HEK293 (cell line): ENCODE data around the gene UPK1A.

Experiments used
- HIC1 ChIP-seq: fragments of 450-650 bp; formaldehyde crosslinking; IDR thresholded peaks from 2 replicates; pipeline ENCODE4 v1.5.1; 2016; ENCODE audit warnings: missing biosample characterization, missing genetic modification characterization
- KLF8 ChIP-seq: fragments of 450-650 bp; formaldehyde crosslinking; IDR thresholded peaks from 2 replicates; pipeline ENCODE4 v1.5.1; 2016; ENCODE audit warnings: missing biosample characterization, missing genetic modification characterization
- MYNN ChIP-seq: fragments of 450-650 bp; formaldehyde crosslinking; IDR thresholded peaks from 2 replicates; pipeline ENCODE4 v1.5.1; 2016; ENCODE audit warnings: missing biosample characterization, missing genetic modification characterization, borderline replicate concordance
- OSR2 ChIP-seq: fragments of 450-650 bp; formaldehyde crosslinking; IDR thresholded peaks from 2 replicates; pipeline ENCODE4 v1.5.1; 2016; ENCODE audit warnings: missing biosample characterization, missing genetic modification characterization
- PBX3 ChIP-seq: sonication (generic); formaldehyde crosslinking; IDR thresholded peaks from 2 replicates; pipeline ENCODE4 v1.8.1; 2022; ENCODE audit warnings: mild to moderate bottlenecking, moderate library complexity, missing genetic modification reagents
- PRDM10 ChIP-seq: fragments of 450-650 bp; formaldehyde crosslinking; IDR thresholded peaks from 2 replicates; pipeline ENCODE4 v1.5.1; 2016; ENCODE audit warnings: missing biosample characterization, missing genetic modification characterization
- RBAK ChIP-seq: fragments of 450-650 bp; formaldehyde crosslinking; IDR thresholded peaks from 2 replicates; pipeline ENCODE4 v1.5.1; 2016; ENCODE audit warnings: missing biosample characterization, missing genetic modification characterization
- SP7 ChIP-seq: fragments of 450-650 bp; formaldehyde crosslinking; IDR thresholded peaks from 2 replicates; pipeline ENCODE4 v1.5.1; 2016; ENCODE audit warnings: missing biosample characterization, missing genetic modification characterization
- ZEB2 ChIP-seq: fragments of 450-650 bp; formaldehyde crosslinking; IDR thresholded peaks from 2 replicates; pipeline ENCODE4 v1.5.1; 2016; ENCODE audit warnings: missing biosample characterization, missing genetic modification characterization
- ZNF10 ChIP-seq: fragments of 450-650 bp; formaldehyde crosslinking; IDR thresholded peaks from 2 replicates; pipeline ENCODE4 v1.5.1; 2017; ENCODE audit warnings: missing biosample characterization, missing genetic modification characterization
- ZNF16 ChIP-seq: fragments of 450-650 bp; formaldehyde crosslinking; IDR thresholded peaks from 2 replicates; pipeline ENCODE4 v1.5.1; 2016; ENCODE audit warnings: low read depth, missing biosample characterization, missing genetic modification characterization
- ZNF174 ChIP-seq: fragments of 450-650 bp; formaldehyde crosslinking; IDR thresholded peaks from 2 replicates; pipeline ENCODE4 v1.5.0; 2017; ENCODE audit warnings: missing biosample characterization, mild to moderate bottlenecking, missing genetic modification characterization
- ZNF266 ChIP-seq: fragments of 450-650 bp; formaldehyde crosslinking; IDR thresholded peaks from 2 replicates; pipeline ENCODE4 v1.5.1; 2016; ENCODE audit warnings: missing biosample characterization, missing genetic modification characterization, low read depth
- ZNF311 ChIP-seq: fragments of 450-650 bp; formaldehyde crosslinking; IDR thresholded peaks from 2 replicates; pipeline ENCODE4 v1.5.1; 2017; ENCODE audit warnings: missing biosample characterization, missing genetic modification characterization, borderline replicate concordance
- ZNF341 ChIP-seq: fragments of 450-650 bp; formaldehyde crosslinking; IDR thresholded peaks from 2 replicates; pipeline ENCODE4; 2016; ENCODE audit warnings: low read depth, missing biosample characterization, missing genetic modification characterization
- ZNF354C ChIP-seq: fragments of 450-650 bp; formaldehyde crosslinking; IDR thresholded peaks from 2 replicates; pipeline ENCODE4 v1.5.1; 2016; ENCODE audit warnings: missing biosample characterization, missing genetic modification characterization, low read depth, borderline replicate concordance
- ZNF501 ChIP-seq: fragments of 450-650 bp; formaldehyde crosslinking; IDR thresholded peaks from 2 replicates; pipeline ENCODE4 v1.5.1; 2016; ENCODE audit warnings: missing biosample characterization, missing genetic modification characterization
- ZNF521 ChIP-seq: fragments of 450-650 bp; formaldehyde crosslinking; IDR thresholded peaks from 2 replicates; pipeline ENCODE4 v1.5.1; 2017; ENCODE audit warnings: missing biosample characterization, mild to moderate bottlenecking, missing genetic modification characterization
- ZNF529 ChIP-seq: fragments of 450-650 bp; formaldehyde crosslinking; IDR thresholded peaks from 2 replicates; pipeline ENCODE4 v1.5.1; 2017; ENCODE audit warnings: missing genetic modification characterization, missing biosample characterization; ENCODE audit not compliant: insufficient replicate concordance
- ZNF571 ChIP-seq: fragments of 450-650 bp; formaldehyde crosslinking; IDR thresholded peaks from 2 replicates; pipeline ENCODE4 v1.5.0; 2017; ENCODE audit warnings: missing biosample characterization, missing genetic modification characterization
- ZNF623 ChIP-seq: fragments of 450-650 bp; formaldehyde crosslinking; IDR thresholded peaks from 2 replicates; pipeline ENCODE4 v1.5.1; 2016; ENCODE audit warnings: missing biosample characterization, missing genetic modification characterization
- ZNF701 ChIP-seq: fragments of 450-650 bp; formaldehyde crosslinking; IDR thresholded peaks from 2 replicates; pipeline ENCODE4 v1.5.1; 2016; ENCODE audit warnings: missing biosample characterization, missing genetic modification characterization
- ZNF76 ChIP-seq: fragments of 450-650 bp; formaldehyde crosslinking; IDR thresholded peaks from 2 replicates; pipeline ENCODE4; 2016; ENCODE audit warnings: low read depth, missing biosample characterization, missing genetic modification characterization, borderline replicate concordance
- ZNF768 ChIP-seq: fragments of 450-650 bp; formaldehyde crosslinking; IDR thresholded peaks from 2 replicates; pipeline ENCODE4 v1.5.1; 2018; ENCODE audit warnings: missing biosample characterization, mild to moderate bottlenecking, missing genetic modification characterization
- ZSCAN16 ChIP-seq: fragments of 450-650 bp; formaldehyde crosslinking; IDR thresholded peaks from 2 replicates; pipeline ENCODE4 v1.5.1; 2016; ENCODE audit warnings: missing biosample characterization, missing genetic modification characterization
- ZSCAN23 ChIP-seq: fragments of 450-650 bp; formaldehyde crosslinking; IDR thresholded peaks from 2 replicates; pipeline ENCODE4 v1.5.1; 2016; ENCODE audit warnings: missing biosample characterization, missing genetic modification characterization
- TF ChIP-seq, protein P1 (sequence below): fragments of 450-650 bp; formaldehyde crosslinking; IDR thresholded peaks from 2 replicates; pipeline ENCODE4 v1.5.1; 2017; ENCODE audit warnings: missing biosample characterization, missing genetic modification characterization
- TF ChIP-seq, protein P2 (sequence below): fragments of 450-650 bp; formaldehyde crosslinking; IDR thresholded peaks from 2 replicates; pipeline ENCODE4 v1.5.1; 2017; ENCODE audit warnings: missing biosample characterization, missing genetic modification characterization
- TF ChIP-seq, protein P3 (sequence below): fragments of 450-650 bp; formaldehyde crosslinking; IDR thresholded peaks from 2 replicates; pipeline ENCODE4 v1.5.1; 2016; ENCODE audit warnings: missing biosample characterization, missing genetic modification characterization

The UPK1A gene

GRCh38 chr19:35718345-35719041, 52.2 kb downstream of the UPK1A start (continued):
- TF ChIP-seq, protein P1, sequence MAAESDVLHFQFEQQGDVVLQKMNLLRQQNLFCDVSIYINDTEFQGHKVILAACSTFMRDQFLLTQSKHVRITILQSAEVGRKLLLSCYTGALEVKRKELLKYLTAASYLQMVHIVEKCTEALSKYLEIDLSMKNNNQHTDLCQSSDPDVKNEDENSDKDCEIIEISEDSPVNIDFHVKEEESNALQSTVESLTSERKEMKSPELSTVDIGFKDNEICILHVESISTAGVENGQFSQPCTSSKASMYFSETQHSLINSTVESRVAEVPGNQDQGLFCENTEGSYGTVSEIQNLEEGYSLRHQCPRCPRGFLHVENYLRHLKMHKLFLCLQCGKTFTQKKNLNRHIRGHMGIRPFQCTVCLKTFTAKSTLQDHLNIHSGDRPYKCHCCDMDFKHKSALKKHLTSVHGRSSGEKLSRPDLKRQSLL (tag by site-specific recombination) = no peak
- no peak for TF ChIP-seq ZNF701 (tag by site-specific recombination)
- no peak for TF ChIP-seq ZNF571 (tag by site-specific recombination)
- TF ChIP-seq ZNF501 (tag by site-specific recombination) = peak; percentile 53; the same call in 1 of the 2 replicates
- no peak for TF ChIP-seq PBX3 (CRISPR knock-in tag)
- TF ChIP-seq ZNF341 = peak; percentile 36; the same call in 1 of the 2 replicates
- peak; percentile 52; the same call in 1 of the 2 replicates for TF ChIP-seq ZNF76 (tag by site-specific recombination)
- no peak for TF ChIP-seq ZNF354C
- TF ChIP-seq ZSCAN23 = 0 out of 2 replicates have a peak, but pooled peaks have one; percentile 19
- TF ChIP-seq PRDM10 (tag by site-specific recombination) = no peak
- TF ChIP-seq MYNN (tag by site-specific recombination) = no peak
- TF ChIP-seq ZNF768 = no peak
- TF ChIP-seq RBAK (tag by site-specific recombination) = no peak
- TF ChIP-seq OSR2 = no peak
- peak; percentile 61 for TF ChIP-seq KLF8 (tag by site-specific recombination)
- TF ChIP-seq SP7 (tag by site-specific recombination) = no peak
- TF ChIP-seq ZNF10 = no peak
- no peak for TF ChIP-seq ZNF266 (tag by site-specific recombination)
- TF ChIP-seq ZNF521 (tag by site-specific recombination) = no peak
- TF ChIP-seq ZNF16 (tag by site-specific recombination) = no peak
- TF ChIP-seq, protein P2, sequence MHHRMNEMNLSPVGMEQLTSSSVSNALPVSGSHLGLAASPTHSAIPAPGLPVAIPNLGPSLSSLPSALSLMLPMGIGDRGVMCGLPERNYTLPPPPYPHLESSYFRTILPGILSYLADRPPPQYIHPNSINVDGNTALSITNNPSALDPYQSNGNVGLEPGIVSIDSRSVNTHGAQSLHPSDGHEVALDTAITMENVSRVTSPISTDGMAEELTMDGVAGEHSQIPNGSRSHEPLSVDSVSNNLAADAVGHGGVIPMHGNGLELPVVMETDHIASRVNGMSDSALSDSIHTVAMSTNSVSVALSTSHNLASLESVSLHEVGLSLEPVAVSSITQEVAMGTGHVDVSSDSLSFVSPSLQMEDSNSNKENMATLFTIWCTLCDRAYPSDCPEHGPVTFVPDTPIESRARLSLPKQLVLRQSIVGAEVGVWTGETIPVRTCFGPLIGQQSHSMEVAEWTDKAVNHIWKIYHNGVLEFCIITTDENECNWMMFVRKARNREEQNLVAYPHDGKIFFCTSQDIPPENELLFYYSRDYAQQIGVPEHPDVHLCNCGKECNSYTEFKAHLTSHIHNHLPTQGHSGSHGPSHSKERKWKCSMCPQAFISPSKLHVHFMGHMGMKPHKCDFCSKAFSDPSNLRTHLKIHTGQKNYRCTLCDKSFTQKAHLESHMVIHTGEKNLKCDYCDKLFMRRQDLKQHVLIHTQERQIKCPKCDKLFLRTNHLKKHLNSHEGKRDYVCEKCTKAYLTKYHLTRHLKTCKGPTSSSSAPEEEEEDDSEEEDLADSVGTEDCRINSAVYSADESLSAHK (tag by site-specific recombination) = no peak
- no peak for TF ChIP-seq ZSCAN16 (tag by site-specific recombination)
- TF ChIP-seq HIC1 (tag by site-specific recombination) = peak; percentile 75
- peak; percentile 70 for TF ChIP-seq ZEB2 (tag by site-specific recombination)
- no peak for TF ChIP-seq ZNF623
- no peak for TF ChIP-seq ZNF174 (tag by site-specific recombination)
- TF ChIP-seq, protein P3, sequence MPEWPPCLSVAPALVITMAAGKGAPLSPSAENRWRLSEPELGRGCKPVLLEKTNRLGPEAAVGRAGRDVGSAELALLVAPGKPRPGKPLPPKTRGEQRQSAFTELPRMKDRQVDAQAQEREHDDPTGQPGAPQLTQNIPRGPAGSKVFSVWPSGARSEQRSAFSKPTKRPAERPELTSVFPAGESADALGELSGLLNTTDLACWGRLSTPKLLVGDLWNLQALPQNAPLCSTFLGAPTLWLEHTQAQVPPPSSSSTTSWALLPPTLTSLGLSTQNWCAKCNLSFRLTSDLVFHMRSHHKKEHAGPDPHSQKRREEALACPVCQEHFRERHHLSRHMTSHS (tag by site-specific recombination) = no peak
- no peak for TF ChIP-seq ZNF311
- TF ChIP-seq ZNF529 (tag by site-specific recombination) = no peak
